ENCODE measurements around the gene EYS. TPM values are rescaled to one million over a fixed set of nuclear protein-coding genes. Genes with fewer than 3 reads are reported as not detected.

The EYS gene
- total and polyA plus RNA-seq, 2 of the 13 experiments (the other 11 are each of a cell fraction or from before 2014, with no cell fraction given): 0.04 to 0.07 TPM

DNA sequence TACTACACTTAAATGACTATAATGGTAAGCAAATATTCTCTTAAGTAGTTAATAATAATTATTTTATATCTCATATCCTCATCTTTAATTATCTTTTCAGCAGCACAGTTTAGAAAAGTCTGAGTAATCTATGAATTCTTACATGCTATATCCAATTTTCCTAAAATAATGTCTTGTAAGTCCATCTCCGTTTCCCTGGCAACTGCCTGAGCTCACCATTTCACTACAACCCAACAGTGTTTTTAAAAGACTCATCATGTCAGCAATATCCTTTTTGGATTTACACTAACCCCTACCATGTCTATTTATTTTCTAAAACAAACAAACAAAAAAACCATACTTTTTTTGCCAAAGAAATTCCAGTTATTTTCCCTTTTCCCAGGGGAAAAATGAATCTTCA is 859.6 kb downstream of the EYS start (continued):
- TF ChIP-seq, protein P1, sequence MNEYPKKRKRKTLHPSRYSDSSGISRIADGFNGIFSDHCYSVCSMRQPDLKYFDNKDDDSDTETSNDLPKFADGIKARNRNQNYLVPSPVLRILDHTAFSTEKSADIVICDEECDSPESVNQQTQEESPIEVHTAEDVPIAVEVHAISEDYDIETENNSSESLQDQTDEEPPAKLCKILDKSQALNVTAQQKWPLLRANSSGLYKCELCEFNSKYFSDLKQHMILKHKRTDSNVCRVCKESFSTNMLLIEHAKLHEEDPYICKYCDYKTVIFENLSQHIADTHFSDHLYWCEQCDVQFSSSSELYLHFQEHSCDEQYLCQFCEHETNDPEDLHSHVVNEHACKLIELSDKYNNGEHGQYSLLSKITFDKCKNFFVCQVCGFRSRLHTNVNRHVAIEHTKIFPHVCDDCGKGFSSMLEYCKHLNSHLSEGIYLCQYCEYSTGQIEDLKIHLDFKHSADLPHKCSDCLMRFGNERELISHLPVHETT (CRISPR knock-in tag; conservative IDR thresholded peaks at IDR 0.05): no peak
- no peak for TF ChIP-seq ATAD3A (CRISPR knock-in tag; IDR thresholded peaks at IDR 0.05)
- TF ChIP-seq, protein P2, sequence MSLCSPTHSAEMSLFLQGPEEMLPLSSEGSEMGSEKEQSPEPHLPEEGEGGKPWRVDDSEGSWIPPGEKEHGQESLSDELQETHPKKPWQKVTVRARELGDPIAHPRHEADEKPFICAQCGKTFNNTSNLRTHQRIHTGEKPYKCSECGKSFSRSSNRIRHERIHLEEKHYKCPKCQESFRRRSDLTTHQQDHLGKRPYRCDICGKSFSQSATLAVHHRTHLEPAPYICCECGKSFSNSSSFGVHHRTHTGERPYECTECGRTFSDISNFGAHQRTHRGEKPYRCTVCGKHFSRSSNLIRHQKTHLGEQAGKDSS (CRISPR knock-in tag; IDR thresholded peaks at IDR 0.05; ENCODE audit: borderline replicate concordance, low read depth): no peak
- no peak for TF ChIP-seq NR2F6 (IDR thresholded peaks at IDR 0.05)
- TF ChIP-seq NR2F6 (CRISPR knock-in tag; IDR thresholded peaks at IDR 0.05): no peak
- TF ChIP-seq, protein P3, sequence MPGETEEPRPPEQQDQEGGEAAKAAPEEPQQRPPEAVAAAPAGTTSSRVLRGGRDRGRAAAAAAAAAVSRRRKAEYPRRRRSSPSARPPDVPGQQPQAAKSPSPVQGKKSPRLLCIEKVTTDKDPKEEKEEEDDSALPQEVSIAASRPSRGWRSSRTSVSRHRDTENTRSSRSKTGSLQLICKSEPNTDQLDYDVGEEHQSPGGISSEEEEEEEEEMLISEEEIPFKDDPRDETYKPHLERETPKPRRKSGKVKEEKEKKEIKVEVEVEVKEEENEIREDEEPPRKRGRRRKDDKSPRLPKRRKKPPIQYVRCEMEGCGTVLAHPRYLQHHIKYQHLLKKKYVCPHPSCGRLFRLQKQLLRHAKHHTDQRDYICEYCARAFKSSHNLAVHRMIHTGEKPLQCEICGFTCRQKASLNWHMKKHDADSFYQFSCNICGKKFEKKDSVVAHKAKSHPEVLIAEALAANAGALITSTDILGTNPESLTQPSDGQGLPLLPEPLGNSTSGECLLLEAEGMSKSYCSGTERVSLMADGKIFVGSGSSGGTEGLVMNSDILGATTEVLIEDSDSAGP (CRISPR knock-in tag; IDR thresholded peaks at IDR 0.05; ENCODE audit: borderline replicate concordance): no peak

DNA sequence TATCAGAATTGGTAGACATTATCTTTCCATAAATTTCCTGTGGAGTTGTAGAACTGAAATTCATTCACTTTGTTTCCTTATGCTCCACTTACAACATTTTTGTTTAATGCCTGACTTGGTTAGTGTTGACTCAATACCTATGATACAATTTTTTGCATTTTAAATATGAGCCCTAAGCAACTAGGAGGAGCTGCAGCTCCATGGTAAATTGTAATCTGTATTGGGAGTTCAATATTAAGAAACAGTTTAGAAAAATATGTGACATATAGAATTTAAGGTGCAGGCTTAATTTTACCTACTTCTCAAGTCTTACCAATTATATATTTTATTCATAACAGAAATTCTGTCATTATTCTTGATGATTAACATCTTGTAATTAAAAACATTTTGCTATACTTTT is 868.3 kb downstream of the EYS start:
- POLR2A ChIA-PET: no interaction called here
- Histone ChIP-seq H3K4me1 (ENCODE audit: insufficient read depth, low read length) (no peaks in the 10 kb centered on the region), H3K4me2 (ENCODE audit: low read depth, low read length) (no peak overlapping the region), H3K36me3 (replicated peaks in 1 of 2; ENCODE audit: control insufficient read depth in 1 of 2, insufficient read depth in 2 of 2, low read length in 2 of 2) (no peaks in the 10 kb centered on the region), H2AFZ (ENCODE audit: low read length) (no peak overlapping the region), H3K27ac (ENCODE audit: extremely low read length, insufficient read depth, low read length) (no peak overlapping the region), H4K20me1 (ENCODE audit: insufficient read depth, low read length) (no peaks in the 10 kb centered on the region), H3K27me3 (ENCODE audit: control insufficient read depth in 1 of 2, insufficient read depth in 2 of 2, low read length in 2 of 2) (no peaks in the 10 kb centered on the region), H3K4me3 (replicated peaks in 1 of 3; ENCODE audit: insufficient read depth in 1 of 3, low read depth in 2 of 3, low read length in 3 of 3) (no peak overlapping the region), H3K9ac (ENCODE audit: insufficient read depth, low read depth, low read length) (no peak overlapping the region), H3K79me2 (ENCODE audit: insufficient read depth, low read length) (no peaks in the 10 kb centered on the region), H3K9me3 (ENCODE audit: low read length) (no peaks in the 10 kb centered on the region)
- ATAC-seq (no peak), FAIRE-seq (no peak), DNase-seq (ENCODE audit: low spot score) (no peak)
- CTCF ChIA-PET (ENCODE audit: low intra/inter-chr PET ratio, low total read pairs): no interaction called here
- BruUV-seq (replicated peaks): no TSS peak
- in situ Hi-C loops (cut with HindIII; ENCODE audit: extremely low pct_ligation_motif_present, low pct_unique_long_range_greater_than_20kb): no loop called here
- intact Hi-C loops (cut with micrococcal nuclease; ENCODE audit: unreplicated experiment): no loop called here
- TF ChIP-seq NR3C1 (CRISPR knock-in tag; IDR thresholded peaks at IDR 0.05) (no peak), MIER2 (CRISPR knock-in tag; IDR thresholded peaks at IDR 0.05) (no peak), ZNF264 (CRISPR knock-in tag; IDR thresholded peaks at IDR 0.05) (no peak), BRCA1 (CRISPR knock-in tag; IDR thresholded peaks at IDR 0.05) (no peak), ZNF615 (CRISPR knock-in tag; IDR thresholded peaks at IDR 0.05; ENCODE audit: borderline replicate concordance) (no peak), NRL (CRISPR knock-in tag; IDR thresholded peaks at IDR 0.05; ENCODE audit: borderline replicate concordance) (no peak), IRF2 (CRISPR knock-in tag; IDR thresholded peaks at IDR 0.05) (no peak), SIX1 (CRISPR knock-in tag; IDR thresholded peaks at IDR 0.05; ENCODE audit: borderline replicate concordance) (no peak), MATR3 (CRISPR knock-in tag; IDR thresholded peaks at IDR 0.05) (no peak), ZNF431 (CRISPR knock-in tag; IDR thresholded peaks at IDR 0.05; ENCODE audit: borderline replicate concordance, low read depth) (no peak), NCOA5 (CRISPR knock-in tag; IDR thresholded peaks at IDR 0.05) (no peak), HNRNPUL1 (IDR thresholded peaks at IDR 0.05; ENCODE audit: low read depth, low read length) (no peak), ZBTB7B (CRISPR knock-in tag; IDR thresholded peaks at IDR 0.05) (no peak)
- TF ChIP-seq, protein P4, sequence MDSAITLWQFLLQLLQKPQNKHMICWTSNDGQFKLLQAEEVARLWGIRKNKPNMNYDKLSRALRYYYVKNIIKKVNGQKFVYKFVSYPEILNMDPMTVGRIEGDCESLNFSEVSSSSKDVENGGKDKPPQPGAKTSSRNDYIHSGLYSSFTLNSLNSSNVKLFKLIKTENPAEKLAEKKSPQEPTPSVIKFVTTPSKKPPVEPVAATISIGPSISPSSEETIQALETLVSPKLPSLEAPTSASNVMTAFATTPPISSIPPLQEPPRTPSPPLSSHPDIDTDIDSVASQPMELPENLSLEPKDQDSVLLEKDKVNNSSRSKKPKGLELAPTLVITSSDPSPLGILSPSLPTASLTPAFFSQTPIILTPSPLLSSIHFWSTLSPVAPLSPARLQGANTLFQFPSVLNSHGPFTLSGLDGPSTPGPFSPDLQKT (CRISPR knock-in tag; IDR thresholded peaks at IDR 0.05; ENCODE audit: borderline replicate concordance): no peak
- TF ChIP-seq, protein P5, sequence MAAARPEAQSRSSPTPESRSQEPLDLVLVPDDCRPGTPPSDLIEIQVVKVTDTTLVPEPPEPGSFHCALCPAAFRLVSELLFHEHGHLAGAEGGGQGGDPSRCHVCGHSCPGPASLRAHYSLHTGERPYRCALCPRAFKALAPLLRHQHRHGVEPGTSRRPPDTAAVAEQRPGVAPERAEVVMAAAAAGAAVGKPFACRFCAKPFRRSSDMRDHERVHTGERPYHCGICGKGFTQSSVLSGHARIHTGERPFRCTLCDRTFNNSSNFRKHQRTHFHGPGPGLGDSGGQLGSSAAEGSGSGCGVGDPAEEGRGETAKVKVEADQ (CRISPR knock-in tag; IDR thresholded peaks at IDR 0.05; ENCODE audit: borderline replicate concordance): no peak

All from HepG2 (cell line).